Mesendoderm (in vitro differentiated cells): ENCODE measurements around the gene TUNAR.

Experiments
- DNase-seq: peaks from one replicate; pipeline ENCODE4 v3.0.0; 2013
- H2AK5ac ChIP-seq: 2 replicates; pipeline ENCODE4 v1.6.1; 2013; ENCODE audit warnings: low read length, inconsistent platforms
- H2BK120ac ChIP-seq: 2 replicates; pipeline ENCODE4 v1.6.1; 2013; ENCODE audit warnings: low read depth, mild to moderate bottlenecking, low read length, moderate library complexity, mixed read lengths
- H2BK15ac ChIP-seq: replicated peaks from 2 replicates; pipeline ENCODE4 v1.6.1; 2013; ENCODE audit warnings: low read depth, mild to moderate bottlenecking, moderate library complexity
- H2BK5ac ChIP-seq: 2 replicates; pipeline ENCODE4 v1.6.1; 2013; ENCODE audit warnings: low read length, inconsistent platforms
- H3K18ac ChIP-seq: 2 replicates; pipeline ENCODE4 v1.6.1; 2013; ENCODE audit warnings: mild to moderate bottlenecking, low read length, mixed read lengths
- H3K23ac ChIP-seq: one replicate; pipeline ENCODE4 v1.6.1; 2013; ENCODE audit warnings: low read length
- H3K27ac ChIP-seq: 2 replicates; pipeline ENCODE4 v1.5.1; 2013; ENCODE audit warnings: low read depth, mild to moderate bottlenecking, inconsistent platforms, low read length, moderate library complexity
- H3K27me3 ChIP-seq: 2 replicates; pipeline ENCODE4 v1.6.1; 2013; ENCODE audit warnings: low read length, control low read depth, mild to moderate bottlenecking, inconsistent platforms; ENCODE audit not compliant: insufficient read depth, poor library complexity
- H3K36me3 ChIP-seq: 2 replicates; pipeline ENCODE4 v1.6.1; 2013; ENCODE audit warnings: low read length, inconsistent platforms; ENCODE audit not compliant: control insufficient read depth, insufficient read depth
- H3K4ac ChIP-seq: one replicate; pipeline ENCODE4 v1.6.1; 2013; ENCODE audit warnings: low read depth, mild to moderate bottlenecking, low read length, moderate library complexity
- H3K4me1 ChIP-seq: 2 replicates; pipeline ENCODE4 v1.6.1; 2013; ENCODE audit warnings: low read depth, low read length, inconsistent platforms; ENCODE audit not compliant: control insufficient read depth
- H3K4me2 ChIP-seq: 2 replicates; pipeline ENCODE4 v1.6.1; 2013; ENCODE audit warnings: low read length
- H3K4me3 ChIP-seq: 2 replicates; pipeline ENCODE4 v1.5.1; 2013; ENCODE audit warnings: mild to moderate bottlenecking, low read length
- H3K56ac ChIP-seq: one replicate; pipeline ENCODE4 v1.6.1; 2013; ENCODE audit warnings: low read length
- H3K79me1 ChIP-seq: 2 replicates; pipeline ENCODE4 v1.6.1; 2013; ENCODE audit warnings: low read length, inconsistent platforms
- H3K79me2 ChIP-seq: 2 replicates; pipeline ENCODE4 v1.6.1; 2013; ENCODE audit warnings: mild to moderate bottlenecking, low read length; ENCODE audit not compliant: control insufficient read depth, insufficient read depth
- H3K9ac ChIP-seq: 2 replicates; pipeline ENCODE4 v1.6.1; 2013; ENCODE audit warnings: low read length, inconsistent platforms
- H4K5ac ChIP-seq: one replicate; pipeline ENCODE4 v1.6.1; 2013; ENCODE audit warnings: low read length
- H4K8ac ChIP-seq: one replicate; pipeline ENCODE4 v1.6.1; 2013; ENCODE audit warnings: low read depth, mild to moderate bottlenecking, control low read depth, low read length, moderate library complexity
- WGBS: extraction: QIAGEN DNeasy Blood & Tissue Kit; methylation state at CpG from one replicate; pipeline ENCODE4 v1.1.7; 2013; ENCODE audit warnings: low lambda C conversion rate, missing lambda C conversion rate; ENCODE audit not compliant: insufficient coverage; ENCODE audit errors: extremely low coverage; 5-methylcytosine and 5-hydroxymethylcytosine counted together

TUNAR gene

DNA sequence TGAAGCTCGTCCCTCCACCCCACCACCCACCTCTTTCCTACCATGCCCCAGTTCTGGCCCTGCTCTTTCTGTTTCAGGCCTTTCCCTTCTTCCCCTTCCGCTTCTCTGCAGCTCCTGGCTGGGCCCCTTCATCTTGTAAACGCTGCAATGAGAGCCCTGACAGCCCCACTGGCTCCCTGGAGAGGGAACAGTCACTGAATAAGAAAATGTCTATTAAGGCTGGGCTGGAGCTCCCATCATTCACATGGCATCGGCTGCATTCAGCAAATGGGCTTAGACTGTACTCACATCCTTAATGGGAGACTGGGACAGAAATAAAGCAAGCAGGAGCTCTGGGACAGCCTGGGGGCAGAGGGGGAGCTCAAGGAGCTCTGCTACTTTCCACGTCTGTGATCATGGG is 45.2 kb upstream of the TUNAR start:
- Histone ChIP-seq H3K23ac (no peak overlapping the region), H3K4ac (no peak overlapping the region), H3K56ac (no peak overlapping the region), H2BK5ac (no peak overlapping the region), H3K27me3 (no peaks in the 10 kb centered on the region), H2BK15ac (no peak overlapping the region), H3K4me3 (no peak overlapping the region), H3K36me3 (no peaks in the 10 kb centered on the region), H3K9ac (no peak overlapping the region), H3K18ac (no peak overlapping the region), H3K79me2 (no peaks in the 10 kb centered on the region), H3K27ac (no peak overlapping the region), H2AK5ac (no peak overlapping the region), H2BK120ac (no peak overlapping the region), H4K8ac (no peak overlapping the region), H4K5ac (no peak overlapping the region), H3K79me1 (no peaks in the 10 kb centered on the region), H3K4me2 (no peak overlapping the region), H3K4me1 (no peaks in the 10 kb centered on the region)
- DNase-seq = no peak
- WGBS = no CpG with 5 or more reads among the region's 5 CpGs

DNA sequence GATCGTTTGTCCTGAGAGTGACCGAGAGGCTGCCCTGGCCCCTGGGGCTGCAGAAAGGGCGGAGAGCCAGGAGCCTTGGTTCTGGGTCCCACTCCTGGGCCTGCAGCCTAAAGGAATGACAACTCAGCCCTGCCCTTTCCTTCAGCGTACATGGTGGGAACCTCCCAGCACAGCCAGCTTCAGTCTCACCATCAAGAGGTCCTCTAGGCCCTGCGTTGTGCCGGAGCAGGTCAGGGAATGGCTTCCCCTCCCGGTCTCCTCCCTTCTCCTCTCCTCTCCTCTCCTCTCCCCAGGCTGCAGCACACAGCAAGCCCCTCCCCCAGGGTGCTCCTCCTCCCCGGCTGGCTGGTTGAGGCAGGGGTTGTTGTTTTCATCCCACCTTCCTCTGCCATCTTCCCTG is 44.6 kb upstream of the TUNAR start:
- no peak overlapping the region for H2BK5ac ChIP-seq
- no peaks in the 10 kb centered on the region for H3K27me3 ChIP-seq
- no peak overlapping the region for H3K18ac ChIP-seq
- no peaks in the 10 kb centered on the region for H3K79me2 ChIP-seq
- no peak overlapping the region for H3K4ac ChIP-seq
- H3K4me2 ChIP-seq = no peak overlapping the region
- H4K8ac ChIP-seq = no peak overlapping the region
- no peak overlapping the region for H3K27ac ChIP-seq
- H3K79me1 ChIP-seq = no peaks in the 10 kb centered on the region
- no peaks in the 10 kb centered on the region for H3K36me3 ChIP-seq
- no peak for DNase-seq
- H2BK15ac ChIP-seq = no peak overlapping the region
- H3K9ac ChIP-seq = no peak overlapping the region
- H2BK120ac ChIP-seq = no peak overlapping the region
- H2AK5ac ChIP-seq = no peak overlapping the region
- no peak overlapping the region for H3K23ac ChIP-seq
- no peaks in the 10 kb centered on the region for H3K4me1 ChIP-seq
- WGBS = no CpG with 5 or more reads among the region's 8 CpGs
- no peak overlapping the region for H3K56ac ChIP-seq
- no peak overlapping the region for H4K5ac ChIP-seq
- H3K4me3 ChIP-seq = no peak overlapping the region

DNA sequence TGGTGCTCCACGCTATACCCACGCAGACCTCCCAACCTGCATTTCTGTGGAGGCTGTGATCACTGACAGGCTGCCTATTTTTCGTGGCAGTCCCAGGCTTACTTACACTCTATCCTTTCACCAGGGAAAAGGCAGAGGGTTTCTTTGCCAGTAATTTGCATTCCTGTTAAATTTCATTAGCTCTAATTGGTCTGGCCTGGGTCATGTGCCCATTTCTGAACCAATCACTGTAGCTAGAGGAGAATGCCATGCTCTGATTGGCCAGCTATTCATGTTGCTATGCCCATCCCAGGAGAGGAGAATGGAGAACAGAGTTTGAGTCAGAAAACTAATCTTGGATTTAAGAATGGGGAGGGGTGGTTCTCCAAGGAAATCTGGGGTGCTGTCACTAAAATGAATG is 43.2 kb upstream of the TUNAR start:
- Histone ChIP-seq H3K79me1 (no peaks in the 10 kb centered on the region), H3K56ac (no peak overlapping the region), H3K79me2 (no peaks in the 10 kb centered on the region), H3K4ac (no peak overlapping the region), H3K23ac (no peak overlapping the region), H2AK5ac (no peak overlapping the region), H3K4me3 (no peak overlapping the region), H3K27me3 (no peaks in the 10 kb centered on the region), H3K9ac (no peak overlapping the region), H4K5ac (no peak overlapping the region), H3K18ac (no peak overlapping the region), H2BK120ac (no peak overlapping the region), H2BK5ac (no peak overlapping the region), H2BK15ac (no peak overlapping the region), H3K27ac (no peak overlapping the region), H4K8ac (no peak overlapping the region), H3K36me3 (no peaks in the 10 kb centered on the region), H3K4me2 (no peak overlapping the region), H3K4me1 (no peaks in the 10 kb centered on the region)
- WGBS = no CpG with 5 or more reads among the region's 3 CpGs
- peak; percentile 32 for DNase-seq

DNA sequence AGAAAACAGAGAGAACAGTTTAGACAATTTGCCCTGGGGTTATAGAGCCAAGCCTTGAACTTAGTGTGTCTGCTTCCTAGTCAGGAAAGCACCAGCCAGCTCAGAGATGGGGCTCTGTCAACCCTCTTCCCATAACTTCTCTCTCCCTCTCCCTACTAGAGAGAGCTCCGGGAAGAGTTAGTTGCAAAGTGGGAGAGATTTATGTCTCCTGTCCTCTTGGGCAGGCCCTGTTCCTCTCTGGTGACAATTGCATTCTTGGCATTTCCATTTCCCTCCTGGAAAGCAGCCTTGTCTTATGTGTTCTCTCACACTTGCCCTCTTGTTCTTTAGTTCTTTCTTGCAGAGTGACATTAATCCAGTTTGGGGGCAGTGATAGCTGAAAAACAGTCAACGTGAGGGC is 42.1 kb upstream of the TUNAR start:
- Histone ChIP-seq H3K4me3 (no peak overlapping the region), H3K27me3 (no peaks in the 10 kb centered on the region), H2BK5ac (no peak overlapping the region), H3K9ac (no peak overlapping the region), H3K4me1 (no peaks in the 10 kb centered on the region), H3K79me1 (no peaks in the 10 kb centered on the region), H3K56ac (no peak overlapping the region), H4K8ac (no peak overlapping the region), H3K4me2 (no peak overlapping the region), H2BK120ac (no peak overlapping the region), H3K79me2 (no peaks in the 10 kb centered on the region), H3K23ac (no peak overlapping the region), H2AK5ac (no peak overlapping the region), H3K27ac (no peak overlapping the region), H3K36me3 (no peaks in the 10 kb centered on the region), H2BK15ac (no peak overlapping the region), H4K5ac (no peak overlapping the region), H3K4ac (no peak overlapping the region), H3K18ac (no peak overlapping the region)
- DNase-seq = no peak
- WGBS = no CpG with 5 or more reads among the region's 2 CpGs

DNA sequence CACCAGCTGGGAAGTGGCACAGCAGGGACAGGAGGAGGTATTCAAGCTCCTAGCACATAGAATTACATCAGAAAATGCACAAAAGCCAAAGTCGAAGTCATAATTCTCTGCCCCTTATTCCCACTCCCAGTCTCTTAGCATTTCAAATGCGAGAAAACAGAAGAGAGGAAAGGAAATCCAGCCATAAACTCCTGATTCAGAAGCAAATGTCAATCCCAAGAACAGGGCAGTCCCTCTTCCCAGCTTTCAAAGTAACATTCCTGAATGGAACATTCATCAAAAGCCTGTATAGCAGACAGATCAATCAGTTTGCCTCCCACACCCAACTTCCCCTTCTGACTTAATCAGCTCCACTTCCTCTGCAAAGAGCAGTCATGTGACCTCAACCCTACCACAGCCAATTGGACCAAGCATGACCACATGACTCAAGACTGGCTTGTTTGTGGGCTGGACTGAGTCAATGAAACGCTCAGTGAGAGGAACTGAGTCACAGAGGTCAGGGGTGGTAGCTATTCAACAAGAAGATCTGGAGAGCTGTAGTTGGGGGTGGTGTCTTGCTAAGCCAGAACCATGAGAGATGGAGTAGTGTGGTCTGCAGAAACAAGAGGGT is 41.4 kb upstream of the TUNAR start:
- H3K4me3 ChIP-seq = no peak overlapping the region

DNA sequence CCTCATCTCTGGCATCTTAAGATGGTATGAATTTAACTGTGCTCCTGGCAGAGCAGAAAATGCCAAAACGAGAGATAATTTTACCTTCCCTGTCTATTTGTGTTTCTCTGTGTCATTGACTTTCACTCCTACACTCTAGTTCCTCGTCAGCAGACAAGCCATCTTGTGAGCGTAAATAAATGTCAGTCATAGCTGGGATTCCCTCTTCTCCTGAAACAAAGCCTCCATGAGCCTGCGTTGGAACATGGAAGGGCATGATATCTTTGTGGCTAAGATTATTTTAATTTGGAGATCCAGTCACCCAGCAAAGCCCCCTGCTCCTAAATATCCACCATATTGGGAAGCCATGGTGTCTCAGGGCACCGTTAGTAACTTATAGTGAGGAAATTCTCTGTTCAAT is 37.8 kb upstream of the TUNAR start:
- Histone ChIP-seq H3K9ac (no peak overlapping the region), H2AK5ac (no peak overlapping the region), H4K5ac (no peak overlapping the region), H3K79me2 (no peaks in the 10 kb centered on the region), H3K4me2 (no peak overlapping the region), H3K23ac (no peak overlapping the region), H3K27me3 (no peaks in the 10 kb centered on the region), H2BK5ac (no peak overlapping the region), H3K27ac (no peak overlapping the region), H3K36me3 (no peaks in the 10 kb centered on the region), H3K4ac (no peak overlapping the region), H2BK15ac (no peak overlapping the region), H3K18ac (no peak overlapping the region), H4K8ac (no peak overlapping the region), H3K4me1 (no peaks in the 10 kb centered on the region), H2BK120ac (no peak overlapping the region), H3K56ac (no peak overlapping the region), H3K79me1 (no peaks in the 10 kb centered on the region), H3K4me3 (no peak overlapping the region)
- WGBS = no CpG with 5 or more reads among the region's 5 CpGs
- no peak for DNase-seq

More for the DNA sequence above, 41.4 kb upstream of the TUNAR start:
- Histone ChIP-seq H2BK15ac (no peak overlapping the region), H2BK5ac (no peak overlapping the region), H3K18ac (no peak overlapping the region), H3K4me2 (no peak overlapping the region), H3K56ac (no peak overlapping the region), H3K79me2 (no peaks in the 10 kb centered on the region), H3K4me1 (no peaks in the 10 kb centered on the region), H3K36me3 (no peaks in the 10 kb centered on the region), H3K9ac (no peak overlapping the region), H2BK120ac (no peak overlapping the region), H3K23ac (no peak overlapping the region), H3K27ac (no peak overlapping the region), H4K8ac (no peak overlapping the region), H3K27me3 (no peaks in the 10 kb centered on the region), H3K4ac (no peak overlapping the region), H4K5ac (no peak overlapping the region), H2AK5ac (no peak overlapping the region), H3K79me1 (no peaks in the 10 kb centered on the region)
- DNase-seq = peak; percentile 24
- WGBS = no CpG with 5 or more reads among the region's 3 CpGs
